GM19193 (cell line): Measurements from ENCODE around the gene FOXF1.

Experiments
- POLR2A ChIP-seq: IDR thresholded peaks from 4 replicates; pipeline ENCODE4 v1.6.1; 2011; ENCODE audit not compliant: insufficient read depth, insufficient read length; ENCODE audit errors: extremely low read depth

The FOXF1 gene

DNA sequence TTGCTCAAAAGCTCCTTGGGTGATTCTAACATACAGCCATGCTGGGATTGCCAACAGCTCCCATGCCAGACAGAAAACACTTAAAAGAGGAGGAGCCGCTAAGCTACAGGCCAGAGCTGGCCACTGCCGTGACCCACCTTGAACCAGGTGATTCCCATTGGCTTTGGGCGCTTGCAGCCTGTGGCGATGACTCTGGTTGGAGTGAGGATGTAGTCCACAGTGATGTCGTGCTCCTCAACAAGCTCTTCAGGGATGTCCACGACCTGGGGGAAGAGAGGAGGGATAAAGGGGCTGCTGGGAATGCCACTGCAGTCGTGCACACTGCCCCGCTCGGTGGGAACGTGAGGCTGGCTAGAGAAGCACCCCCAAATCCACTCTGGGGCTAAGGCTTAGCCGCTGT is 31.2 kb downstream of the FOXF1 start:
- no peak for TF ChIP-seq POLR2A

GRCh38 chr16:86542756-86543750 is 32.7 kb downstream of the FOXF1 start:
- no peak for TF ChIP-seq POLR2A

DNA sequence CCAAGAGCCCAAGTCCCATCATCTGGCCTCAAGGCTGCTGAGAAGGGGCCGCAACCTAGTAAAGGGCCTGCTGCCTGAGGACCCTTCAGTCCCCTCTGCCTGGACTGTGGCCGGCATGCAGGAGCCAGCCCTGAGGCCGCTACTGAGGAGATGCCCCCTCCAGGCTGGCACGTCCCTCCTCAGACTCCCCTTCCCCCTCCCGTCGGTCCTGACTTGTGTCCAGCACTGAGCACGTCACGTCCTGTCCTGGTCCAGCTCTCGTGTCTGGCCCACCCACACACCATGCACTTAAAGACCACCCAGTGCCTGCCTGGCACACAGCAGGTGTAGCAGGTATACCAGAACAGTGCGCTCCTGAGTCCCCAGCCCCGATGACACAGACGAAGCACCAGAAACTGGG is 35.2 kb downstream of the FOXF1 start:
- no peak for TF ChIP-seq POLR2A

DNA sequence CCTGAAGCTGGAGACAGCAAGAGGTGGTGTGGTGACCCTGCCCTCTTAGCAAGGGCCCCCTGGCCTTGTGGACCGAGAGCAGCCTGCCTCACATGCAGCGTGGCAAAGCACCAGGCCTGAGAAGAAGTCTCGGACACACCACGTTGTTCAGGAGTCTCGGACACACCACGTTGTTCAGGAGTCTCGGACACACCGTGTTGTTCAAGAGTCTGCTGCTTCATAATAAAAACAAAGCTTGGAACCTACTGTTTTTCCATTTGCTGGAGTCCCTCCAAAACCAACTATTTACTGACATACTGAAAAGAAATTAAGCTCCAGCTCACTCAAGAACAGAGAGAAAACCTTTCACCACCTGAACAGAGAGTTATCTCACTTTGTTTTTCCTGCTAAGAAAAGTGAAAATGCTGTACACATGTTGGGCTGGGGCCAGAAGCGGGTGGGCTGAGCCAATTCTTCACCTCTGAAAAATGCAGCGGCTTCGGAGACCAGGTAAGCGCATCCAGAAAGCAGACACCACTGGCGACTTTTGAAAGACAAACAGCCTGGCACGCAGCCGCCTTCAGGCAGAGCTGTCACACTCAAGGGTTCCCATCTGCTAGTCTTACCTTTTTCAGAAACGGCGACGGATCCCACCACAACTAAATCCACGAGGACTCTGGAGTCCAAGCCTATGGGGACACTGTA is 35.8 kb downstream of the FOXF1 start:
- no peak for TF ChIP-seq POLR2A

- TF ChIP-seq POLR2A, result no peak
These were observed 36.3 kb downstream of the FOXF1 start for GRCh38 chr16:86546638-86547013.

- no peak for TF ChIP-seq POLR2A
These were observed 37.0 kb downstream of the FOXF1 start for GRCh38 chr16:86547286-86547685.

GRCh38 chr16:86549076-86549892 is 39.0 kb downstream of the FOXF1 start:
- TF ChIP-seq POLR2A, result no peak

DNA sequence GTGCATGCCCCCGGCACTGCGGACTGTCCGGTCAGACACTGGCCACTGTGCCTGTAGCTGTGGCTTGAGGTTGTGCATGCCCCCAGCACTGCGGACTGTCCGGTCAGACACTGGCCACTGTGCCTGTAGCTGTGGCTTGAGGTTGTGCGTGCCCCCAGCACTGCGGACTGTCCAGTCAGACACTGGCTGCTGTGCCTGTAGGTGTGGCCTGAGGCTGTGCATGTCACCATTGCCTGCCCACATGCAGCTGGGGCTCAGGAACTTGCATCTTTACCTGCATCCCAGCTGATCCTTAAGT is 39.5 kb downstream of the FOXF1 start:
- TF ChIP-seq POLR2A, result no peak

- no peak for TF ChIP-seq POLR2A
These were observed 40.0 kb downstream of the FOXF1 start for GRCh38 chr16:86550281-86550680.

GRCh38 chr16:86553356-86553755 is 43.0 kb downstream of the FOXF1 start:
- TF ChIP-seq POLR2A, result no peak

- no peak for TF ChIP-seq POLR2A
These were observed 44.2 kb downstream of the FOXF1 start for GRCh38 chr16:86554599-86554916.

DNA sequence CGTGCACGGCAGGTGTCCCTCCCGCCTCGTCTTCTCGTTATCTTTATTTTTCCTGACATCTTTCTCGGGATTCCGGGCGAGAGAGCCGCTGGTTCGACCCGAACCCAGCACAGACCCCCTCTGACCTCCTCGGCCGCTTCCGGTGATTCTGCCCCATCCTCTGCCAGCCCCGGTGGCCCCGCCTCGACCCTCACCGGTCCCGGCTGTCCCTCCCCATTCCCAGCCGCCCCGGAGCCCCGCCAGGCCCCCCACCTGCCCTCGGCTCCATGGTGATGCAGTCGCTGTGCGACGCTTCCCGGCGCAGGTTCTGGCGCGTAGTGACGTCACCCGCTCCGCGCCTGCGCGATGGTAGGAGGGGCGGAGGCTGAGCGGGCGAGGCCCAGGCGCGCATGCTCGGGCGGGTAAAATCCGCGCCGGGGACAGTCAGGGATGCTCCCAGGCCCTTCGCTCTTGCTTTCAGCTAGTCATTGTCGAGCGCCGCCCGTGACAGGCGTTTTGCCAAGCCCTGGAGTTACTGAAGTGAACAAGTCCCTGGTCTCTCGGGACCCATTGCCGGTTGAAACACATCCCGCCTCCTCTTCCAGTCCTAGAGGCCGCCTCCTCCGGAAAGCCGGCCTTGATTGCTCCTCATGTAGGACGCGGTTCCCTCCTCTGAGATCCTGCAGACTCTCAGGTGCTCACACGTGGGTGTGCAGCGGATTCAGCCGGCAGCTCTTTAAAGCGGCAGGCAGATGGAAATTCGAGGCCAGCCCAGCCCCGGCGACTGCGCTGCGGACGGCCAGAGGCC is 44.8 kb downstream of the FOXF1 start, which contains the start of gene MTHFSD:
MTHFSD (minus strand) TSS at position 319 of the 787 bp plus-strand sequence; CDS start at position 268, 51 bp downstream.
- peak; percentile 95 for TF ChIP-seq POLR2A

GRCh38 chr16:86555704-86556075 is 45.4 kb downstream of the FOXF1 start:
- TF ChIP-seq POLR2A, result no peak

DNA sequence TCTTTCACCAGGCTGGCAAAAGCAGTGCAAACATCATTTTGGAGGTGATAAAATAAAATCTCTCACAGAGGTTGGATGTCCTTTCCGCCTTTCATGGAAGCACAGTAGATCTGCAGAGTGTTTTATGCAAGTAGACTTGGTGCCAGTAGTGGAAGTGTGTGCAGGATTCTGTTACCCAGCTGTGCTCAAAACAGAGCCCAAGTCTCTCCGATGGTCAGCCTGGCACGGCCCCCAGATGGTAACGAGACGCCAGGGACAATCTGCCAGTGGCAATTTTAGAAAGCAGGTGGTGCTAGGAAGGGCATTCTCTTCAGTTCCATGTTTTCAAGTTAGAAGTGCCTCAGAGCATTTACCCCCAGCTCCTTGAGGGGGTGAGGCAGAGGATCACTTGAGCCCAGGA is 46.2 kb downstream of the FOXF1 start:
- no peak for TF ChIP-seq POLR2A
